ENCODE data around the gene RAVER2. TPM values are rescaled to one million over a fixed set of nuclear protein-coding genes. Genes with fewer than 3 reads are reported as not detected.
"Not testable (repeated sequence)": the region's sequence is repeated elsewhere in the genome, so short reads cannot be mapped to it uniquely, and the experiment has no call there.

RAVER2 gene
- polyA plus RNA-seq, 1 donor (not counting 4 experiments of a cell fraction or from before 2014, with no cell fraction given): 9.1 TPM

- Histone ChIP-seq H4K20me1 (ENCODE audit: control insufficient read depth, extremely low read depth, insufficient read depth, low read length) (no peaks in the 10 kb centered on the region), H3K9ac (ENCODE audit: control insufficient read depth, extremely low read depth, insufficient read depth, low read length) (no peak overlapping the region), H3K36me3 (ENCODE audit: control insufficient read depth in 2 of 2, extremely low read depth in 1 of 2, insufficient read depth in 2 of 2, low read length in 2 of 2) (no peaks in the 10 kb centered on the region), H3K4me3 (ENCODE audit: control insufficient read depth in 2 of 3, extremely low read depth in 1 of 3, insufficient read depth in 2 of 3, low read depth in 1 of 3, low read length in 3 of 3) (no peak overlapping the region), H3K27me3 (ENCODE audit: control insufficient read depth, extremely low read depth, insufficient read depth, low read length) (no peaks in the 10 kb centered on the region), H2AFZ (ENCODE audit: control insufficient read depth, low read length) (no peak overlapping the region), H3K9me3 (ENCODE audit: control insufficient read depth, low read depth, low read length) (no peaks in the 10 kb centered on the region), H3K27ac (ENCODE audit: control insufficient read depth, insufficient read depth, low read length) (no peak overlapping the region), H3K4me2 (ENCODE audit: control insufficient read depth, extremely low read depth, insufficient read depth, low read depth, low read length) (no peak overlapping the region), H3K4me1 (ENCODE audit: control insufficient read depth, extremely low read depth, insufficient read depth, low read length) (no peaks in the 10 kb centered on the region), H3K9me1 (ENCODE audit: control insufficient read depth, extremely low read depth, insufficient read depth, low read length) (no peaks in the 10 kb centered on the region), H3K79me2 (ENCODE audit: control insufficient read depth, insufficient read depth, low read length) (no peaks in the 10 kb centered on the region)
- dilution Hi-C loops (cut with MboI; ENCODE audit: extremely low pct_ligation_motif_present, low sequenced_read_pairs): no loop called here
- FAIRE-seq (no peak), DNase-seq (ENCODE audit: low read depth, low spot score) (no peak)
- no peak for TF ChIP-seq CTCF (optimal IDR thresholded peaks at IDR 0.05 in 1 of 3, IDR thresholded peaks at IDR 0.05 in 1 of 3, conservative IDR thresholded peaks at IDR 0.05 in 1 of 3; ENCODE audit: extremely low read depth in 1 of 3, insufficient read depth in 2 of 3, low read length in 3 of 3)
- TF ChIP-seq EZH2 (IDR thresholded peaks at IDR 0.05; ENCODE audit: low read length): no peak
These were observed 10.6 kb upstream of the RAVER2 start for GRCh38 chr1:64734287-64734652.

GRCh38 chr1:64740687-64741086 is 4.2 kb upstream of the RAVER2 start:
- H3K36me3 ChIP-seq (ENCODE audit: control insufficient read depth in 2 of 2, extremely low read depth in 1 of 2, insufficient read depth in 2 of 2, low read length in 2 of 2); H3K9ac ChIP-seq (ENCODE audit: control insufficient read depth, extremely low read depth, insufficient read depth, low read length); H3K9me1 ChIP-seq (ENCODE audit: control insufficient read depth, extremely low read depth, insufficient read depth, low read length); H3K9me3 ChIP-seq (ENCODE audit: control insufficient read depth, low read depth, low read length); dilution Hi-C loops (cut with MboI; ENCODE audit: extremely low pct_ligation_motif_present, low sequenced_read_pairs); H3K4me1 ChIP-seq (ENCODE audit: control insufficient read depth, extremely low read depth, insufficient read depth, low read length); H2AFZ ChIP-seq (ENCODE audit: control insufficient read depth, low read length); H3K27me3 ChIP-seq (ENCODE audit: control insufficient read depth, extremely low read depth, insufficient read depth, low read length); FAIRE-seq; H3K79me2 ChIP-seq (ENCODE audit: control insufficient read depth, insufficient read depth, low read length); DNase-seq (ENCODE audit: low read depth, low spot score); H3K27ac ChIP-seq (ENCODE audit: control insufficient read depth, insufficient read depth, low read length); H3K4me2 ChIP-seq (ENCODE audit: control insufficient read depth, extremely low read depth, insufficient read depth, low read depth, low read length); H4K20me1 ChIP-seq (ENCODE audit: control insufficient read depth, extremely low read depth, insufficient read depth, low read length); H3K4me3 ChIP-seq (ENCODE audit: control insufficient read depth in 2 of 3, extremely low read depth in 1 of 3, insufficient read depth in 2 of 3, low read depth in 1 of 3, low read length in 3 of 3): not testable (repeated sequence)

GRCh38 chr1:64743954-64744491 is 852 bp upstream of the RAVER2 start:
- TF ChIP-seq EZH2 (IDR thresholded peaks at IDR 0.05; ENCODE audit: low read length) (no peak), CTCF (optimal IDR thresholded peaks at IDR 0.05 in 1 of 3, IDR thresholded peaks at IDR 0.05 in 1 of 3, conservative IDR thresholded peaks at IDR 0.05 in 1 of 3; ENCODE audit: extremely low read depth in 1 of 3, insufficient read depth in 2 of 3, low read length in 3 of 3) (no peak)
- dilution Hi-C loops (cut with MboI; ENCODE audit: extremely low pct_ligation_motif_present, low sequenced_read_pairs): no loop called here
- FAIRE-seq: no peak
- H4K20me1 ChIP-seq (ENCODE audit: control insufficient read depth, extremely low read depth, insufficient read depth, low read length): no peaks in the 10 kb centered on the region
- H3K27me3 ChIP-seq (ENCODE audit: control insufficient read depth, extremely low read depth, insufficient read depth, low read length): no peaks in the 10 kb centered on the region
- H3K9me1 ChIP-seq (ENCODE audit: control insufficient read depth, extremely low read depth, insufficient read depth, low read length): no peaks in the 10 kb centered on the region
- H3K4me3 ChIP-seq (ENCODE audit: control insufficient read depth in 2 of 3, extremely low read depth in 1 of 3, insufficient read depth in 2 of 3, low read depth in 1 of 3, low read length in 3 of 3): peak overlapping the region; percentile 72 to 84 (median 79)
- DNase-seq (ENCODE audit: low read depth, low spot score): no peak
- H3K4me2 ChIP-seq (ENCODE audit: control insufficient read depth, extremely low read depth, insufficient read depth, low read depth, low read length): peak overlapping the region; percentile 78
- H2AFZ ChIP-seq (ENCODE audit: control insufficient read depth, low read length): peak overlapping the region; percentile 73
- no peak overlapping the region for H3K27ac ChIP-seq (ENCODE audit: control insufficient read depth, insufficient read depth, low read length)
- H3K79me2 ChIP-seq (ENCODE audit: control insufficient read depth, insufficient read depth, low read length): no peaks in the 10 kb centered on the region
- no peaks in the 10 kb centered on the region for H3K9me3 ChIP-seq (ENCODE audit: control insufficient read depth, low read depth, low read length)
- no peaks in the 10 kb centered on the region for H3K4me1 ChIP-seq (ENCODE audit: control insufficient read depth, extremely low read depth, insufficient read depth, low read length)
- no peaks in the 10 kb centered on the region for H3K36me3 ChIP-seq (ENCODE audit: control insufficient read depth in 2 of 2, extremely low read depth in 1 of 2, insufficient read depth in 2 of 2, low read length in 2 of 2)
- peak overlapping the region; percentile 78 for H3K9ac ChIP-seq (ENCODE audit: control insufficient read depth, extremely low read depth, insufficient read depth, low read length)

Data from keratinocyte (primary cell).